Measurements from ENCODE around the gene ZNF837. TPM values are rescaled to one million over a fixed set of nuclear protein-coding genes. Genes with fewer than 3 reads are reported as not detected.

ZNF837 gene
- total and polyA plus RNA-seq, 2 of the 13 experiments (the other 11 are each of a cell fraction or from before 2014, with no cell fraction given): 0.29 to 1.3 TPM

DNA sequence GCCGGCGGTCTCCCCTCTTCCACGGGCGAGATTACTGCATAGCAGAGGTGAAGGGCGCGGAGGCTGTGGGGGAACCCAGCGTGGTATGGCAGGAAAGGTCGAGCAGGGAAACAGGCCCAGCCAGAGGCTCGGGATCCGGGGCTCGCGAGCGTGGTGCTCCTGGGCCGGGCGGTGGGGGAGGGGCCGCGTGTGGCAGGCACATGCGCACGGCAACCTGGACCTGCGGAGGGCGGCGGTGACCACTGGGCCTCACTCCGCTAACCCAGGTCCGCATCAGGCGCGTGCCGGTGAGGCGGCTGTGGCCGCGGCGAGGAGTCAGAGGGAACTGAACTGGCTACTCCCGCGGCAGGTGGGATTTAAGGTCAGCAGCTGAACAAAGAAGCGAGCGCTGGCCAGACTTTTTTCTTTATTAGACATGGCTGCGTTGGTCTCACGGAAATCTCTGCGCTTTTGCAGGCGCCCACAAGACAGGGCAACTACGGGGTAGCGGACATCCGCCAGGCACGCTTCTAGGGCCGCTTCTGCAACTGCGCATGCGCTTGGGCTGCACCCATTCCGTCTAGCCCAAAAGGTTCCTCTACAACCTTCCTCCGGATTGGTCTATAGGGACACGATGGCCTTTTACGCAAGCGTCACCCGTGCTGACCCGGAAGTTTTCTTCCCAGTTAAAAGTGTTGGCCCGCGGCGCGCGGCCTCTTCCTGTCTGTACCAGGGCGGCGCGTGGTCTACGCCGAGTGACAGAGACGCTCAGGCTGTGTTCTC is 5.9 kb upstream of the ZNF837 start, which contains the start of gene RPS5 (continued):
- TF ChIP-seq TEAD2 (CRISPR knock-in tag; IDR thresholded peaks at IDR 0.05) (no peak), ZKSCAN8 (CRISPR knock-in tag; IDR thresholded peaks at IDR 0.05; ENCODE audit: borderline replicate concordance) (peak; percentile 59; the same call in 1 of the 2 replicates), ZNF160 (CRISPR knock-in tag; IDR thresholded peaks at IDR 0.05) (no peak), TBL1XR1 (IDR thresholded peaks at IDR 0.05; ENCODE audit: borderline replicate concordance, low read length, partially characterized antibody) (no peak), SNRNP70 (IDR thresholded peaks at IDR 0.05; ENCODE audit: low read depth, low read length) (no peak), POGZ (CRISPR knock-in tag; IDR thresholded peaks at IDR 0.05) (no peak), SOX6 (IDR thresholded peaks at IDR 0.05) (no peak), SOX6 (CRISPR knock-in tag; IDR thresholded peaks at IDR 0.05) (peak; percentile 46), NR1H2 (CRISPR knock-in tag; IDR thresholded peaks at IDR 0.05; ENCODE audit: borderline replicate concordance, low read depth) (no peak; the same call in 1 of the 2 replicates), FOSL1 (CRISPR knock-in tag; IDR thresholded peaks at IDR 0.05; ENCODE audit: borderline replicate concordance) (no peak), ZNF546 (CRISPR knock-in tag; conservative IDR thresholded peaks at IDR 0.05) (no peak), ATF1 (CRISPR knock-in tag; IDR thresholded peaks at IDR 0.05) (peak; percentile 93), ZNF570 (CRISPR knock-in tag; IDR thresholded peaks at IDR 0.05; ENCODE audit: borderline replicate concordance) (peak; percentile 35; the same call in 1 of the 2 replicates), ZNF792 (CRISPR knock-in tag; IDR thresholded peaks at IDR 0.05) (0 out of 2 replicates have a peak, but pooled peaks have one; percentile 21), ZNF142 (CRISPR knock-in tag; IDR thresholded peaks at IDR 0.05) (peak; percentile 74)
- TF ChIP-seq, protein P1, sequence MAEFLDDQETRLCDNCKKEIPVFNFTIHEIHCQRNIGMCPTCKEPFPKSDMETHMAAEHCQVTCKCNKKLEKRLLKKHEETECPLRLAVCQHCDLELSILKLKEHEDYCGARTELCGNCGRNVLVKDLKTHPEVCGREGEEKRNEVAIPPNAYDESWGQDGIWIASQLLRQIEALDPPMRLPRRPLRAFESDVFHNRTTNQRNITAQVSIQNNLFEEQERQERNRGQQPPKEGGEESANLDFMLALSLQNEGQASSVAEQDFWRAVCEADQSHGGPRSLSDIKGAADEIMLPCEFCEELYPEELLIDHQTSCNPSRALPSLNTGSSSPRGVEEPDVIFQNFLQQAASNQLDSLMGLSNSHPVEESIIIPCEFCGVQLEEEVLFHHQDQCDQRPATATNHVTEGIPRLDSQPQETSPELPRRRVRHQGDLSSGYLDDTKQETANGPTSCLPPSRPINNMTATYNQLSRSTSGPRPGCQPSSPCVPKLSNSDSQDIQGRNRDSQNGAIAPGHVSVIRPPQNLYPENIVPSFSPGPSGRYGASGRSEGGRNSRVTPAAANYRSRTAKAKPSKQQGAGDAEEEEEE (CRISPR knock-in tag; IDR thresholded peaks at IDR 0.05; ENCODE audit: borderline replicate concordance): no peak
- TF ChIP-seq, protein P2, sequence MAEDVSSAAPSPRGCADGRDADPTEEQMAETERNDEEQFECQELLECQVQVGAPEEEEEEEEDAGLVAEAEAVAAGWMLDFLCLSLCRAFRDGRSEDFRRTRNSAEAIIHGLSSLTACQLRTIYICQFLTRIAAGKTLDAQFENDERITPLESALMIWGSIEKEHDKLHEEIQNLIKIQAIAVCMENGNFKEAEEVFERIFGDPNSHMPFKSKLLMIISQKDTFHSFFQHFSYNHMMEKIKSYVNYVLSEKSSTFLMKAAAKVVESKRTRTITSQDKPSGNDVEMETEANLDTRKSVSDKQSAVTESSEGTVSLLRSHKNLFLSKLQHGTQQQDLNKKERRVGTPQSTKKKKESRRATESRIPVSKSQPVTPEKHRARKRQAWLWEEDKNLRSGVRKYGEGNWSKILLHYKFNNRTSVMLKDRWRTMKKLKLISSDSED (CRISPR knock-in tag; IDR thresholded peaks at IDR 0.05): peak; percentile 84; the same call in 1 of the 2 replicates
- TF ChIP-seq, protein P3, sequence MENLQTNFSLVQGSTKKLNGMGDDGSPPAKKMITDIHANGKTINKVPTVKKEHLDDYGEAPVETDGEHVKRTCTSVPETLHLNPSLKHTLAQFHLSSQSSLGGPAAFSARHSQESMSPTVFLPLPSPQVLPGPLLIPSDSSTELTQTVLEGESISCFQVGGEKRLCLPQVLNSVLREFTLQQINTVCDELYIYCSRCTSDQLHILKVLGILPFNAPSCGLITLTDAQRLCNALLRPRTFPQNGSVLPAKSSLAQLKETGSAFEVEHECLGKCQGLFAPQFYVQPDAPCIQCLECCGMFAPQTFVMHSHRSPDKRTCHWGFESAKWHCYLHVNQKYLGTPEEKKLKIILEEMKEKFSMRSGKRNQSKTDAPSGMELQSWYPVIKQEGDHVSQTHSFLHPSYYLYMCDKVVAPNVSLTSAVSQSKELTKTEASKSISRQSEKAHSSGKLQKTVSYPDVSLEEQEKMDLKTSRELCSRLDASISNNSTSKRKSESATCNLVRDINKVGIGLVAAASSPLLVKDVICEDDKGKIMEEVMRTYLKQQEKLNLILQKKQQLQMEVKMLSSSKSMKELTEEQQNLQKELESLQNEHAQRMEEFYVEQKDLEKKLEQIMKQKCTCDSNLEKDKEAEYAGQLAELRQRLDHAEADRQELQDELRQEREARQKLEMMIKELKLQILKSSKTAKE (CRISPR knock-in tag; IDR thresholded peaks at IDR 0.05; ENCODE audit: borderline replicate concordance): peak; percentile 43; the same call in 1 of the 2 replicates
